ENCODE data around the gene ABTB1.
A peak's percentile ranks its signal among the peaks of the same experiment; 100 is the strongest.
"Not testable (repeated sequence)": the region's sequence is repeated elsewhere in the genome, so short reads cannot be mapped to it uniquely, and the experiment has no call there.

The ABTB1 gene

DNA sequence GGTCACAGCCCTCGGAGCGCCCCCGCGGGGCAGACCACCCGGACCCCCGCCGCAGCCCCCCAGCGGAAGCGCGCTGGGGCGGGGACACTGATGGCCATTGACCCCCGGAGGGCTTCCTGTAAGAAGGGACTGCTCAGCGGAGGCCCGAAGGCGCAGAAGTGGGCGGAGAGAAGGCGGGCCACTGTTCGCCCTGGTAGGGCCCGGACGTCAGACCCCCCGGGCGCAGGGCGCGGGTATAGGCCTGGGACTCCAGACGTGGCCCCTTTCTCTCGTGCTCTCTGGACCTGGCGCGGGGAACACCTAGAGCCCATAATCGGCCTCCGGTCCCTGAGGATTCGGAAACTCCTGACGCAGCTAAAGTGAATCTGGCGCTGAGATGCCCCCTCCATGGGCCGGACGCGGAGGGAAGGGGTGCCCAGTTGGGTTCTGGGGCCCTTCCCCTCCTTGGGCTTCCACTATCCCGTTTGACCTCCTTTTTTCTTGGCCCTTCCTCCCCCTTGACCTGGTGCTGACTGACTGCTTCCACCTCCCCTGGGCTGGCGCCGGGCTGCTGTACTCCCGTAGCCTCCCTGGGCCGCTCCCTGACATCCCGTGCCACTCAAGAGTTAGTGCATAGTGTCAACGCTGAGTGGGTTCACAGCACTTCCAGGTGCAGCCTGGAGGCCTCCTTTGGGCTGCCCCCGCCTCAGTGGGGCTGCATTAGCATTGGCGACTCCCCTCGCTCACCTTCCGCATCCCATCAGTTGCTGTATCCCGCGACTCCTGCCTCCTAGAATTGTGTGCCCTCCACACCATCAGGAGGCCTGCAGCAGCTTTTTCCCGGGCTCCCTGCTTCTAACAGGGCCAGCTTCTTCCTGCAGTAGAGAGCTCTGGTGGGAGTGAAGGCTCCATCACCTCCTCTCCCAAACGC, 694 bp downstream of the ABTB1 start:
- DNase-seq (ENCODE audit: low spot score), result peak; percentile 32

DNA sequence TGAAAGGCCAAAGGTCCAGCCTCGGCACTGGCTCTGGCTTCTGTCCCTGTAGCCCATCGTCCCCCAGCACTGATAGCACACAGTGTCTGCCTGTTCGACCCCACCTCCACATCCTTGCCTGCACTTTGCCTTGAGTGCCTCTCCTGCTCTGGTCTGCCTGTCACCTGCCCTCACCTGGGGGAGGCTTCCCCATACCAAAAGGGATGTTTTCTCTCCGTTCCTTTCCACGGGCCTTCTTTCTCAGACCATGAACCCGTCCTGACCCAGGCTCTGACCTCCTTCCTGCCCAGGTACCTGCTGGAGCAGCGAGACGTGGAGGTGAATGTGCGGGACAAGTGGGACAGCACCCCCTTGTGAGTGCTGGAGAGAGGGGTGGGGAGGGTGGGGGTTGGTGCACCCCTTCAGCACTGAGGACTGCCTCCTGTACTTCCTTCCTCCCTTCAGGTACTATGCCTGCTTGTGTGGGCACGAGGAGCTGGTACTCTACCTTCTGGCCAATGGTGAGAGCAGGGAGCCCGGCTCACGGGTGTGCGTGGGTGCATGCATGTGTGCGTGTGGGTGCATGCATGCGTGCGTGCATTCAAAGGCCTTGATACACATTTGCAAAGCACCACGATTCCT, 1.5 kb downstream of the ABTB1 start:
- DNase-seq (ENCODE audit: low spot score), result no peak

DNA sequence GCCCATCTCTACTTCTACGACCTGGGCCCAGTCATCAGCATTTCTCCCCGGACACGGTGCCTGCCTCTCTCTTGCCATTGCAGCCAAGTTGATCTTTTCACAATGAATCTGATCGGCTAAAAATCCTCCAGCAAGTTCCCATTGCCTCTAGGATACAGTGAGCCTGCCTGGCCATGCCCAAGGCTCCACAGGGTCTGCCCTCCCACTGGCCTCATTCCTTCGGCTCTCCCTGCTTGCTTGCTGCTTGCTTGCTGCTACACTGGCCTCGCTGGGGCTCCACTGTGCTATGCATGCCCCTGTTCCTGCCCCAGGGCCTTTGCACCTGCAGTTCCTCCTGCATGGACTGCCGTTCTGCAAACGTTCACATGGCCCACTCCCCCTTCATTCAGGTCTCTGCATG, 2.0 kb downstream of the ABTB1 start:
- no peak for DNase-seq (ENCODE audit: low spot score)

- no peak for DNase-seq (ENCODE audit: low spot score)
These were observed 3.1 kb downstream of the ABTB1 start for GRCh38 chr3:127675651-127676391.

DNA sequence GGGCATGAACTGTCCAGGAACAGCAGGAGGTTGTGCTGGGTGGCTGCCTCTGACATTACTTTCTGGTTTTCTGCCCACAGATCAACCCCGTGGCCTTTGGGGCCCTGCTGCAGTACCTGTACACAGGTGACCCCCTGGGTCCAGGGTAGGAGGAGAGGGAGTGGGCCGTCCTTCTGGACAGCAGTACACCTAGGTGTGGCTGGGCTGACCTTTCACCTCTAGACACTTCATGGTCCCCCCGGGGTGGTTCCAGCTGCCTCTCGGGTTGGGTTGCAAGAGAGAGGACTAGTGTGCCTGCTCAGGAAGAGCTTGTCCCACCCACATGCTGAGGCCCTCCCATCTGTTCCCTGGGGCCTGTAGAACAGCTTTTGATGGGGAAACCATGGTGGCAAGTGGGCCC, 3.7 kb downstream of the ABTB1 start:
- DNase-seq (ENCODE audit: low spot score), result no peak

DNA sequence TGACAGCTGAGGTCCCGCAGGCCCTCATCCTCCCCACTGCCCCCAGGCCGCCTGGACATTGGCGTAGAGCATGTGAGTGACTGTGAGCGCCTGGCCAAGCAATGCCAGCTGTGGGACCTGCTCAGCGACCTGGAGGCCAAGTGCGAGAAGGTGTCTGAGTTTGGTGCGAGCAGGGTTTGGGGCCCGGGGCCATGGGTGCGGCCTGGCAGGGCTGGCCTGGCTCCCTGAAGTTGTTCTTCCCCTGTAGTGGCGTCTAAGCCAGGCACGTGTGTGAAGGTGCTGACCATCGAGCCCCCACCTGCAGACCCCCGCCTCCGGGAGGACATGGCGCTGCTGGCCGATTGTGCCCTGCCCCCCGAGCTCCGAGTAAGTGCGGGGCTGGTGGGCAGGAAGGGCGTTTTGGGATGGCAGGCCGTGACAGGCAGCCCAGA, 4.2 kb downstream of the ABTB1 start:
- DNase-seq (ENCODE audit: low spot score), result no peak

- DNase-seq (ENCODE audit: low spot score), result no peak
These were observed 5.0 kb downstream of the ABTB1 start for GRCh38 chr3:127677541-127678314.

DNA sequence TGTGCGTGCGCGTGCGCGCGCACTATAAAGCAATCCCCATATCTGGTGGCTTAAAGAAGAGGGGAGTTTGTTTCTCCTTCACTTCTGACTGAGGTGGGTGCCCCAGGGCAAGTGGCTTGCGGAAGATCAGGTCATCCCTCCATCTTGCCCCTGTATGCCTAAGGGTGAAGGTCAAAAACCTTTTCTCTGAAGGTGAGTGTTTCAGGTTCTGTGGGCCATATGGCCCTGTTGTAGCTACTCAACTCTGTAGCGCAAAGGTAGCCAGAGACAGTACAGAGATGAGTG, 5.5 kb downstream of the ABTB1 start:
- DNase-seq (ENCODE audit: low spot score), result no peak

- no peak for DNase-seq (ENCODE audit: low spot score)
These were observed 6.1 kb downstream of the ABTB1 start for GRCh38 chr3:127678611-127679533.

DNA sequence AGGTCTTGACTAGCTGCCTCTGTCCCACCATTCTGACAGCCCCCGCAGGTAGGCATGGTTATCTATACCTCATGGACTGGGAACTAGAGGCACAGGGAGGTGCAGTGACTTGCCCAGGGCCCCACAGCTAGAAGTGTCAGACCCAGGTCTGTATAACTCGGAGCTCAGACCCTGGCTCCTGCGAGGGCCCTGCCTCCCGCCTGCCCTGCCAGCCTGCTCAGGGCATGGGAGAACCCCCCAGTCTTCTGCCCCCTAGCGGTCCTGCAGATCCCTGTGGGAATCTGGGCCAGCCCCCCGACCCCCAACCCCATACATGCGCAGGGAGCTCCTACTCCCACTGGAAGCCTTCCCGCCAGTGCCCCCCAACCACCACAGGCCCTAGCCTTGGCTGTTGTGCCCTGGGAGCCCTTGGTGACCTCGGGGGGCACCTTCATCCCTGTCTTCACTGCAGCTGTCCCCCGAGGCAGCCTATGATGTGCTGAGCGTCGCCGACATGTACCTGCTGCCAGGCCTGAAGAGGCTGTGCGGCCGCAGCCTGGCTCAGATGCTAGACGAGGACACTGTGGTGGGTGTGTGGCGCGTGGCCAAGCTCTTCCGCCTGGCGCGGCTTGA, 6.9 kb downstream of the ABTB1 start:
- no peak for DNase-seq (ENCODE audit: low spot score)

GRCh38 chr3:127680146-127680661, 7.5 kb downstream of the ABTB1 start:
- DNase-seq (ENCODE audit: low spot score), result no peak

GRCh38 chr3:127680798-127681221, 8.1 kb downstream of the ABTB1 start:
- no peak for DNase-seq (ENCODE audit: low spot score)

DNA sequence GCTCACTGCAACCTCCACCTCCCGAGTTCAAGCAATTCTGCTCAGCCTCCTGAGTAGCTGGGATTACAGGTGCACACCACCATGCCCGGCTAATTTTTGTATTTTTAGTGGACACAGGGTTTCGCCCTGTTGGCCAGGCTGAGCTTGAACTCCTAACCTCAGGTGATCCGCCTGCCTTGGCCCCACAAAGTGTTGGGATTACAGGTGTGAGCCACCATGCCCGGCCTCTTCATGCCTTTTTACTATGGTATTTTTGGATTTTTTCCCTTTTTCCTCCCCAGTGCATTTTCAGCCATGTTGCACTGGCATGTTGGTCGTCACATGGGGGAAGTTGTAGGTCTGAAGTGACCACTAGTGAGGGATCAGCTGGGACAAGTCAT, 9.4 kb downstream of the ABTB1 start:
- not testable (repeated sequence) for DNase-seq (ENCODE audit: low spot score)

DNA sequence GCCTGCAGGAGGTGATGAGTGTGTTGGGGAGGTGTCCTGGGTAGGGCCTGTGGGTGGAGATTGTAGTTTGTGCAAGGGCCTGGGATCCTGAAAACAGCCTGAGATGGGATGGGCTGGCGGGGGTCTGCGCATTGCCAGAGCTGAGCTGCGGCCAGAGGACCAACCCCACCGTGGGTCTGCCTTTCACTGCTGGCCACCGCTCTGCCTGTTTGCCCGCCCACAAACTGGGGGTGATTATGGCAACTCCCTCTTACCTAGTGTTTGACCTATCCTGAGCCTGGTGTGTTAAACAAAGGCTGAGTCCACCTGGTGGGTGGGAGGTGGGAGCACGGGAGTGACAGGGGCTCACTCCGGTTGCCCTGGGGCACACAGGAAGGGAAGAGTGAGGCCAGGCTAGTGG, 9.8 kb downstream of the ABTB1 start:
- no peak for DNase-seq (ENCODE audit: low spot score)

DNA sequence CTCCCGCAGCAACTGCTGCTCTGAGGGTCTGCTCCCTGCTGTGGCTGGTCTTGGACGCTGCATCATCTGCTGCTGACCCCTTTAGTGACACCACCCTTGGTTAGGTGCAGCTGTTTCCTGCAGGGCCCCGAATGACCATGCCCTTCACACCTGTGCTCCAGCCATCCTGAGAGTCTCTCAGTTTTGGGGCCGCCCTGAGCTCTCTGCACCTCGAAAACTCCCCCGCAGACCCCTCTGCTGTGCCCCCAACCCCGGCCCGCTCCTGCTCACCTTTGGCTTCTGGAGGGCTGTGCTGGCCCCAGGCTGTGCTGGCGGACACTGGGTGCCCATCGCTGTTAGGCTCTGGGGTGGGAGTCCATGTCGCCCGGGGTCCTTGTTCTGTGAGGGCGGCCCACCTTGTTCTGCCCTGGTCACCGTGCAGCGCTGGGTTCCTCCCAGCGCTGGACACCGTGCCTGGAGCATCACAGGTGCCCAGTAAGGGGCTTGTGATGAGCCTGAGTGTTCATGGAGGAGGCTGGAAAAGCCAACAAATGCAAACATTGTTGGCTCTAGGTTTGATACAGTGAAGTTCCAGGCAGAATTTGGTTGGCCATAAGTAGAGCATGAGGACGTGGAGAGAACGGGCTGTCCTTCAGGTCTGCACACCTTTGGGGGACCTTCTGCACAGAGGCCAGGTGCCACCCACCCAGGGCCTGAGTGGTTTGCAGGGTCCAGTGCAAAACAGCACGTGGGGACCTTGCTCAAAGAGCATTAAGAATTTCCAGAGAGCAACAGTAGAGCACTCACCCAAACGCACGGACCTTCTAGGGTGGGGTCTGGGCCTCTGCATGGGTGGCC, 12.3 kb downstream of the ABTB1 start:
- DNase-seq (ENCODE audit: low spot score), result no peak

- no peak for DNase-seq (ENCODE audit: low spot score)
These were observed 13.2 kb downstream of the ABTB1 start for GRCh38 chr3:127685708-127686511.

GRCh38 chr3:127686512-127686894, 13.8 kb downstream of the ABTB1 start:
- DNase-seq (ENCODE audit: low spot score), result no peak

- DNase-seq (ENCODE audit: low spot score), result no peak
These were observed 14.5 kb downstream of the ABTB1 start for GRCh38 chr3:127687228-127687737.

- DNase-seq (ENCODE audit: low spot score), result no peak
These were observed 15.3 kb downstream of the ABTB1 start for GRCh38 chr3:127688022-127688415.
